Lower leg skin (tissue), 4 donors: ENCODE measurements around the gene TLE5. TPM values are rescaled to one million over a fixed set of nuclear protein-coding genes. Genes with fewer than 3 reads are reported as not detected.

ENCODE experiments used
- DNase-seq, 2 donors: peaks; one replicate each; pipeline ENCODE4 v3.0.0-alpha.2; 2019; ENCODE audit warnings: low spot score in 2 of 2
- H3K4me3 ChIP-seq: fragments of 200-600 bp; sonication (generic); 2 replicates; pipeline ENCODE4 v1.5.1; 2017; ENCODE audit warnings: mild to moderate bottlenecking, low read depth; ENCODE audit not compliant: poor library complexity, severe bottlenecking
- CTCF ChIP-seq, 3 donors: fragments of 450-650 bp; IDR thresholded peaks; one replicate each; pipeline ENCODE4 v1.5.1; 2016; ENCODE audit warnings: antibody characterized with exemption in 3 of 3, mild to moderate bottlenecking in 3 of 3, moderate library complexity in 2 of 3
- POLR2A ChIP-seq, 2 donors: fragments of 450-650 bp; IDR thresholded peaks; one replicate each; pipeline ENCODE4 v1.6.1; 2016 to 2017; ENCODE audit warnings: antibody characterized with exemption in 2 of 2, mild to moderate bottlenecking in 1 of 2, moderate library complexity in 1 of 2
- WGBS, 2 donors: methylation state at CpG; one replicate each; pipeline ENCODE4 v1.1.5; 2018; 5-methylcytosine and 5-hydroxymethylcytosine counted together
- intact Hi-C: fragments of 100-400 bp; cut with DNase I; formaldehyde crosslinking; loops from one replicate; pipeline ENCODE4 v1.15.0; 2023; ENCODE audit warnings: low total_unique reads
- total RNA-seq, 4 donors: library from RNA; depleted of rRNA; stranded (reverse); fragments of >200 nt; gene quantifications; one replicate each; pipeline ENCODE4 v1.1.0, GENCODE V29; 2016

The TLE5 gene
- total RNA-seq, 4 donors from 2014 or later = 329 to 533 (median 387) TPM

- TF ChIP-seq POLR2A (IDR thresholded peaks at IDR 0.05) (no peak), CTCF (IDR thresholded peaks at IDR 0.05) (no peak)
- intact Hi-C loops = no loop called here
- peak in 1 of 2 donors; percentile 91 for DNase-seq
- H3K4me3 ChIP-seq = no peak overlapping the region
- 14 to 17% methylated on average over 30 to 39 of the region's 40 CpGs for WGBS, 2 donors
These were observed 36.4 kb upstream of the TLE5 start for GRCh38 chr19:3098515-3099346.

- H3K4me3 ChIP-seq = no peak overlapping the region
- intact Hi-C loops = no loop called here
- TF ChIP-seq POLR2A (IDR thresholded peaks at IDR 0.05) (no peak), CTCF (IDR thresholded peaks at IDR 0.05) (no peak)
- no peak for DNase-seq
- 26 to 33% methylated on average over 10 to 16 of the region's 18 CpGs for WGBS, 2 donors
These were observed 35.8 kb upstream of the TLE5 start for GRCh38 chr19:3098141-3098514.

- DNase-seq = no peak
- no peak overlapping the region for H3K4me3 ChIP-seq
- WGBS, 2 donors = 31 to 43% methylated on average over 5 to 24 of the region's 24 CpGs
- TF ChIP-seq POLR2A (IDR thresholded peaks at IDR 0.05) (no peak), CTCF (IDR thresholded peaks at IDR 0.05) (no peak)
- intact Hi-C loops = no loop called here
These were observed 35.2 kb upstream of the TLE5 start for GRCh38 chr19:3097442-3097871.

- WGBS, 2 donors = 18 to 42% methylated on average over 2 to 11 of the region's 11 CpGs
- no peak for DNase-seq
- H3K4me3 ChIP-seq = no peak overlapping the region
- no peak for TF ChIP-seq CTCF (IDR thresholded peaks at IDR 0.05)
- no peak for TF ChIP-seq POLR2A (IDR thresholded peaks at IDR 0.05)
- intact Hi-C loops = no loop called here
These were observed 34.6 kb upstream of the TLE5 start for GRCh38 chr19:3096902-3097326.

GRCh38 chr19:3096267-3096901 is 34.1 kb upstream of the TLE5 start:
- intact Hi-C loops = no loop called here
- 29 to 41% methylated on average over 22 to 24 of the region's 25 CpGs for WGBS, 2 donors
- no peak for DNase-seq
- TF ChIP-seq CTCF (IDR thresholded peaks at IDR 0.05) = no peak
- TF ChIP-seq POLR2A (IDR thresholded peaks at IDR 0.05) = no peak
- no peak overlapping the region for H3K4me3 ChIP-seq
